SK-N-SH treated with all-trans-retinoic acid at 6 μM for 48 hours (cell line): ENCODE measurements around the gene GJA5.

Experiments
- ATAC-seq: fragments of 200-7000 bp; cut with Tn5 transposase; 3 replicates; pipeline ENCODE4 v1.9.1; 2020; ENCODE audit warnings: mild to moderate bottlenecking, moderate library complexity
- ARNTL ChIP-seq: fragments of 450-650 bp; formaldehyde crosslinking; IDR thresholded peaks from 2 replicates; pipeline ENCODE4 v1.5.0; 2020; ENCODE audit warnings: low read depth, mild to moderate bottlenecking, moderate library complexity, borderline replicate concordance
- BACH2 ChIP-seq: fragments of 250-450 bp; sonication (Bioruptor Pico); IDR thresholded peaks from 2 replicates; pipeline ENCODE4 v1.9.0; 2021; ENCODE audit warnings: mild to moderate bottlenecking, borderline replicate concordance
- ESRRG ChIP-seq: fragments of 250-450 bp; sonication (Bioruptor Pico); IDR thresholded peaks from 2 replicates; pipeline ENCODE4 v1.6.1; 2021; ENCODE audit warnings: mild to moderate bottlenecking
- GLIS3 ChIP-seq: fragments of 250-450 bp; sonication (Bioruptor Pico); IDR thresholded peaks from 2 replicates; pipeline ENCODE4 v1.5.0; 2020; ENCODE audit warnings: mild to moderate bottlenecking, moderate library complexity
- ISL1 ChIP-seq: fragments of 250-450 bp; sonication (Bioruptor Pico); IDR thresholded peaks from 2 replicates; pipeline ENCODE4 v2.1.2; 2022; ENCODE audit warnings: mild to moderate bottlenecking, moderate library complexity
- OSR1 ChIP-seq: fragments of 250-450 bp; sonication (Bioruptor Pico); IDR thresholded peaks from 2 replicates; pipeline ENCODE4 v1.8.0; 2022; ENCODE audit warnings: moderate library complexity, mild to moderate bottlenecking, inconsistent platforms
- PATZ1 ChIP-seq: fragments of 250-450 bp; sonication (Bioruptor Pico); IDR thresholded peaks from 2 replicates; pipeline ENCODE4 v1.8.0; 2020; ENCODE audit warnings: mild to moderate bottlenecking, moderate library complexity, borderline replicate concordance
- POU6F1 ChIP-seq: fragments of 250-450 bp; sonication (Bioruptor Pico); IDR thresholded peaks from 2 replicates; pipeline ENCODE4 v1.8.0; 2021; ENCODE audit warnings: low read depth, mild to moderate bottlenecking, moderate library complexity, borderline replicate concordance
- PPARA ChIP-seq: fragments of 250-450 bp; sonication (Bioruptor Pico); IDR thresholded peaks from 2 replicates; pipeline ENCODE4 v1.5.0; 2020; ENCODE audit warnings: mild to moderate bottlenecking, borderline replicate concordance
- SNAI2 ChIP-seq: fragments of 250-450 bp; sonication (Bioruptor Pico); IDR thresholded peaks from 2 replicates; pipeline ENCODE4 v1.5.0; 2020; ENCODE audit warnings: mild to moderate bottlenecking, moderate library complexity
- TOX ChIP-seq: fragments of 250-450 bp; sonication (Bioruptor Pico); IDR thresholded peaks from 2 replicates; pipeline ENCODE4 v1.8.0; 2021; ENCODE audit warnings: mild to moderate bottlenecking, moderate library complexity, borderline replicate concordance
- TSHZ2 ChIP-seq: fragments of 250-450 bp; sonication (Bioruptor Pico); IDR thresholded peaks from 2 replicates; pipeline ENCODE4 v1.5.0; 2020; ENCODE audit warnings: mild to moderate bottlenecking, moderate library complexity
- ZC3H10 ChIP-seq: fragments of 250-450 bp; sonication (Bioruptor Pico); IDR thresholded peaks from 2 replicates; pipeline ENCODE4 v1.5.1; 2021; ENCODE audit warnings: mild to moderate bottlenecking, moderate library complexity
- ZFP3 ChIP-seq: fragments of 250-450 bp; sonication (Bioruptor Pico); IDR thresholded peaks from 2 replicates; pipeline ENCODE4 v1.5.0; 2020; ENCODE audit warnings: mild to moderate bottlenecking, moderate library complexity
- ZFP30 ChIP-seq: fragments of 450-650 bp; formaldehyde crosslinking; IDR thresholded peaks from 2 replicates; pipeline ENCODE4 v1.5.0; 2022; ENCODE audit warnings: mild to moderate bottlenecking, moderate library complexity
- ZNF565 ChIP-seq: fragments of 450-650 bp; formaldehyde crosslinking; conservative IDR thresholded peaks from 2 replicates; pipeline ENCODE4 v1.5.0; 2020; ENCODE audit warnings: low read depth, mild to moderate bottlenecking, moderate library complexity

Gene GJA5

GRCh38 chr1:147760481-147761260 is at the start of gene GJA5:
TSS of gene GJA5 (minus strand) at chr1:147760602. CDS start at chr1:147759238, 1,364 bp downstream.
- TF ChIP-seq PATZ1, result no peak
- TF ChIP-seq ZC3H10 (CRISPR knock-in tag), result no peak
- TF ChIP-seq ISL1, result no peak
- TF ChIP-seq ESRRG (CRISPR knock-in tag), result no peak
- no peak for TF ChIP-seq SNAI2 (CRISPR knock-in tag)
- TF ChIP-seq GLIS3 (CRISPR knock-in tag), result no peak
- no peak for TF ChIP-seq BACH2
- TF ChIP-seq ZFP3 (CRISPR knock-in tag), result no peak
- no peak for TF ChIP-seq ARNTL
- TF ChIP-seq TOX, result no peak
- TF ChIP-seq ZFP30, result no peak
- no peak for ATAC-seq

GRCh38 chr1:147809236-147809635 is 48.8 kb upstream of the GJA5 start:
- no peak for ATAC-seq
- TF ChIP-seq TSHZ2 (CRISPR knock-in tag) (no peak), PATZ1 (no peak), GLIS3 (CRISPR knock-in tag) (no peak), ZNF565 (CRISPR knock-in tag) (no peak), ARNTL (no peak), POU6F1 (no peak)

GRCh38 chr1:147808025-147808424 is 47.6 kb upstream of the GJA5 start:
- no peak for ATAC-seq
- TF ChIP-seq OSR1 (CRISPR knock-in tag) (no peak), PPARA (CRISPR knock-in tag) (no peak), TSHZ2 (CRISPR knock-in tag) (no peak), POU6F1 (no peak), ZNF565 (CRISPR knock-in tag) (no peak), ZC3H10 (CRISPR knock-in tag) (no peak), TOX (no peak)
